Endothelial cell (in vitro differentiated cells): ENCODE data around the gene KIT. TPM values are rescaled to one million over a fixed set of nuclear protein-coding genes. Genes with fewer than 3 reads are reported as not detected.

ENCODE experiments used
- DNase-seq: peaks from one replicate; pipeline ENCODE4 v3.0.0; 2021; ENCODE audit warnings: low spot score
- H3K27ac Mint-ChIP-seq: one replicate; pipeline ENCODE4 v1.8.0; 2021; ENCODE audit warnings: mixed read lengths, inconsistent platforms; ENCODE audit not compliant: unreplicated experiment
- H3K27me3 Mint-ChIP-seq: one replicate; pipeline ENCODE4 v1.8.0; 2021; ENCODE audit warnings: mild to moderate bottlenecking, moderate library complexity, mixed read lengths, inconsistent platforms; ENCODE audit not compliant: unreplicated experiment
- H3K36me3 Mint-ChIP-seq: one replicate; pipeline ENCODE4 v1.8.0; 2021; ENCODE audit warnings: mild to moderate bottlenecking, low read depth, mixed read lengths, inconsistent platforms; ENCODE audit not compliant: unreplicated experiment
- H3K4me1 Mint-ChIP-seq: one replicate; pipeline ENCODE4 v1.8.0; 2021; ENCODE audit warnings: mild to moderate bottlenecking, mixed read lengths, inconsistent platforms; ENCODE audit not compliant: unreplicated experiment
- H3K4me3 Mint-ChIP-seq: one replicate; pipeline ENCODE4 v1.8.0; 2021; ENCODE audit warnings: mild to moderate bottlenecking, mixed read lengths, inconsistent platforms; ENCODE audit not compliant: unreplicated experiment
- H3K9me3 Mint-ChIP-seq: one replicate; pipeline ENCODE4 v1.8.0; 2021; ENCODE audit warnings: mixed read lengths, inconsistent platforms; ENCODE audit not compliant: unreplicated experiment
- total RNA-seq: library from RNA; stranded (reverse); fragmentation: NEBNext Ultra II Directional; extraction: Animal tissue kit (Norgen Biotek cat#: 25700); gene quantifications from one replicate; pipeline ENCODE4 v1.2.1, GENCODE V29; 2021; ENCODE audit not compliant: unreplicated experiment
- TF ChIP-seq, protein P1 (sequence below): fragments of 200-600 bp; sonication (generic); IDR thresholded peaks from one replicate; pipeline ENCODE4 v1.5.0; 2021; ENCODE audit warnings: antibody characterized with exemption; ENCODE audit not compliant: unreplicated experiment

Gene KIT
- total RNA-seq, 1 donor from 2014 or later, result 49.1 TPM

DNA sequence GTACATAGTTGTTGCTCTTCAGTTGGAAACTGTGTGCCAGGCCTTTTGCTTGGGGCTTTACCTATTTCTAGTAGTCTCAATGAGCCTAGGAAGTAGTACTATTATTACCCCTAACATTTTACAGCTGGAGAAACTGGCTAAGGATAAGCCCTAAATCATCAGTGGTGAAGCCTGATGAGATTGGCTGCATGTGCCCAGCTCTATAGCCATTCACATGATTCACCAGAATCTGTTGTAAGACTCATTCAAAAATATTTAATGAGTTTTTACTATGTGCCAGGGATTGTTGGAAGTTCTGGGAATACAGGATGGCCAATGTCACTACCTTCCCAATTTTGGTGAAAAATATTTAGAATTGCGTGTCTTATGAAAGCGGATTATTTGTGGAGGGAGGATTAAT is 2.8 kb downstream of the KIT start:
- peak overlapping the region; percentile 93 for H3K4me3 Mint-ChIP-seq
- no peak overlapping the region for H3K27ac Mint-ChIP-seq
- peaks cover 4% of the 10 kb centered on the region for H3K36me3 Mint-ChIP-seq
- H3K4me1 Mint-ChIP-seq, result peaks cover 25% of the 10 kb centered on the region
- TF ChIP-seq, protein P1, sequence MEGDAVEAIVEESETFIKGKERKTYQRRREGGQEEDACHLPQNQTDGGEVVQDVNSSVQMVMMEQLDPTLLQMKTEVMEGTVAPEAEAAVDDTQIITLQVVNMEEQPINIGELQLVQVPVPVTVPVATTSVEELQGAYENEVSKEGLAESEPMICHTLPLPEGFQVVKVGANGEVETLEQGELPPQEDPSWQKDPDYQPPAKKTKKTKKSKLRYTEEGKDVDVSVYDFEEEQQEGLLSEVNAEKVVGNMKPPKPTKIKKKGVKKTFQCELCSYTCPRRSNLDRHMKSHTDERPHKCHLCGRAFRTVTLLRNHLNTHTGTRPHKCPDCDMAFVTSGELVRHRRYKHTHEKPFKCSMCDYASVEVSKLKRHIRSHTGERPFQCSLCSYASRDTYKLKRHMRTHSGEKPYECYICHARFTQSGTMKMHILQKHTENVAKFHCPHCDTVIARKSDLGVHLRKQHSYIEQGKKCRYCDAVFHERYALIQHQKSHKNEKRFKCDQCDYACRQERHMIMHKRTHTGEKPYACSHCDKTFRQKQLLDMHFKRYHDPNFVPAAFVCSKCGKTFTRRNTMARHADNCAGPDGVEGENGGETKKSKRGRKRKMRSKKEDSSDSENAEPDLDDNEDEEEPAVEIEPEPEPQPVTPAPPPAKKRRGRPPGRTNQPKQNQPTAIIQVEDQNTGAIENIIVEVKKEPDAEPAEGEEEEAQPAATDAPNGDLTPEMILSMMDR, result no peak
- no peaks in the 10 kb centered on the region for H3K9me3 Mint-ChIP-seq
- H3K27me3 Mint-ChIP-seq, result peaks cover 12% of the 10 kb centered on the region
- no peak for DNase-seq

DNA sequence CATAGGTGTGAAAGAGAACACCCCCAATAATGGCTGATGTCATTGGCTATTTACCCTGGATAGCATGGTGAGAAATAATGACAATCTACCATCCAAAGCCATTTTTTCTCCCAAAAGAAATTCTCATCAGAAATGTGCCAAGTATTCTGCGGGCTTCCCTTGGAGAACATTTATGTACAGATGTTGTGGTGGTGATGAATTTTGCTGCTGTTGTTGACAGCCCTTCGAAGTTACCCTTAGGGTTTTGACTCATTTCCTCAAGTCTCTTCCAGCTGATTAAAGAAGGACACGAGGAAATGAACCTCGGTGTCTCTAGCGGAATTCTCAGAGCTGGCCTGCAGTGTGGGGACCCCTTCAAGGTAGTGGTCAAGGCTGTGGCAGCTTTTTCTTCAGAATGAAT is 3.4 kb downstream of the KIT start:
- H3K4me3 Mint-ChIP-seq, result no peak overlapping the region
- peaks cover 12% of the 10 kb centered on the region for H3K27me3 Mint-ChIP-seq
- DNase-seq, result no peak
- peaks cover 4% of the 10 kb centered on the region for H3K36me3 Mint-ChIP-seq
- TF ChIP-seq, protein P1, result no peak
- no peak overlapping the region for H3K27ac Mint-ChIP-seq
- no peaks in the 10 kb centered on the region for H3K9me3 Mint-ChIP-seq
- H3K4me1 Mint-ChIP-seq, result peaks cover 25% of the 10 kb centered on the region

DNA sequence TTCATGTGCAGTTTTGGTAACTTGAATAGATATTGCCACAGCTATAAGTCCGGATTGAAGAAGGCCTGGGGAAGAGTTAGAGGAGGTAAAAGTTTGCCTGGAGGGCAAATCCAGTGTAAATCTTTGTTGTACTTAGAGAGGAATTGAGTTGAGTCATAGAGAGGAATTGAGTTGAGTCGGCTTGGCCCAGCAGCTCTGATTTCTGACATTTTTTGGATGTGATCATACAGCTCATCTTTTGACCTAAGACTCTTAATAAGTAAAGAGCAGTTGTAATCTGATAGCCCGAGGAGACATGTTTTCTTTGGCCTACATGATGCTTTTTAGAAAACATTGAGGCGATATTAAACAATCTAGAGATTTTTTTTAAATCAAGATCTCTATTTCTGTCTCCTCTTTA is 3.9 kb downstream of the KIT start:
- Mint-ChIP-seq H3K4me3 (no peak overlapping the region), H3K27me3 (peaks cover 12% of the 10 kb centered on the region), H3K4me1 (peaks cover 24% of the 10 kb centered on the region), H3K36me3 (peaks cover 4% of the 10 kb centered on the region), H3K27ac (no peak overlapping the region), H3K9me3 (no peaks in the 10 kb centered on the region)
- no peak for DNase-seq
- TF ChIP-seq, protein P1, result no peak

DNA sequence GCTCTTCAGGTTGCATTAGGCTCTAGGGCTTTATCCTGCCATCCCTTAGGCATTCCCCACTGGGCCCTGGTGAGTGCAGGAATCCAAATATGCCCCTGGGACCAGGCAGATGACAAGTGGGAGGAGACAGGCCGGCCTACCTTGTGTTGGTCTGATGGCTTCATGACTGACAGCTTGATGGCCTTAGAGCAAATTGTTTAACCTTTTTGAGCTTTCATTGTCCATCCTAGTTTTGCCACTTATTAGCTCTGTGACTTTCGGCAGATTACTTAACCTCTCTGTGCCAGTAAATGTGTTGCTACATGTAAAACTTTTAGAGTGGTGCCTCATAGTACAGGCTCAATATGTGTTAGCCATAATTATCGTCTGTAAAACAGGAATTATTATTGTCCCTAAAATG is 4.4 kb downstream of the KIT start:
- no peak for DNase-seq
- peaks cover 20% of the 10 kb centered on the region for H3K4me1 Mint-ChIP-seq
- H3K4me3 Mint-ChIP-seq, result no peak overlapping the region
- H3K36me3 Mint-ChIP-seq, result no peaks in the 10 kb centered on the region
- H3K27ac Mint-ChIP-seq, result no peak overlapping the region
- no peaks in the 10 kb centered on the region for H3K9me3 Mint-ChIP-seq
- TF ChIP-seq, protein P1, result no peak
- H3K27me3 Mint-ChIP-seq, result peaks cover 8% of the 10 kb centered on the region

DNA sequence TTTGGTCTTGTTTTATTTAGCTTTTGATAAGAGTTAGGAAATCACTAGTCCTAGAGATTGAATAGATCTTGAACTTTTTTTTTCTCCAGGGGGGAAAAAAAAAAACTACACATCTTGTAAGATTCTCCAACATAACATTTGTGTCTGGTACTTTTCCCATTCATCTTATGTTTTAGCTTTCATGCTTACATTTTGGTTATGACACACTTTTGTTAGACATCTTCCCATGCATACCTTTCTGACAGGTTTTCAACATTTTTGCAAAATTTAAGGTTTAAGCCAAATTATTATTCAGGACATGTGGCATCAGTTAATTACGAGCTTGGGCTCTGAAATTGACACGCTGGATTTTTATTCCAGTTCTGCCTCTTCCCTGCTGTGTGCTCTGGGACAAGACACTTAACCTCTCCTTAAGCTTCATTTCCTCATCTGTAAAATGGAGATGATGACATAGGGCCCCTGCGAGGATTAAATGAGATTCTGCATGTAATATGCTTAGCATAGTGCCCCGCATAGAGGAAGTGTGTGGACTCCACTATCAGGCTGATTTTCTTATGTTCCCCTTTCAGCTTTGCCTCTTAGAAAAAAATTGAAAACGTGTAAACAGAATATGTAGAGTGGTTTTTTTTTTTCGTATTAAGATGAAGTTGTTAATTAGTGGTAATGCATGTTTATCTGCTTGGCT is 5.3 kb downstream of the KIT start:
- Mint-ChIP-seq H3K4me1 (peaks cover 28% of the 10 kb centered on the region), H3K4me3 (no peak overlapping the region), H3K36me3 (no peaks in the 10 kb centered on the region), H3K27ac (no peak overlapping the region), H3K27me3 (peaks cover 7% of the 10 kb centered on the region), H3K9me3 (no peaks in the 10 kb centered on the region)
- no peak for DNase-seq
- TF ChIP-seq, protein P1, result no peak
